SK-N-SH treated with all-trans-retinoic acid at 6 μM for 48 hours (cell line): ENCODE measurements around the gene CPPED1.

Experiments
- ATAC-seq: fragments of 200-7000 bp; cut with Tn5 transposase; 3 replicates; pipeline ENCODE4 v1.9.1; 2020; ENCODE audit warnings: mild to moderate bottlenecking, moderate library complexity
- ARNTL ChIP-seq: fragments of 450-650 bp; formaldehyde crosslinking; IDR thresholded peaks from 2 replicates; pipeline ENCODE4 v1.5.0; 2020; ENCODE audit warnings: low read depth, mild to moderate bottlenecking, moderate library complexity, borderline replicate concordance
- BACH2 ChIP-seq: fragments of 250-450 bp; sonication (Bioruptor Pico); IDR thresholded peaks from 2 replicates; pipeline ENCODE4 v1.9.0; 2021; ENCODE audit warnings: mild to moderate bottlenecking, borderline replicate concordance
- CSDC2 ChIP-seq: fragments of 250-450 bp; sonication (Bioruptor Pico); IDR thresholded peaks from 2 replicates; pipeline ENCODE4 v1.5.0; 2020; ENCODE audit warnings: mild to moderate bottlenecking, moderate library complexity
- CSRNP3 ChIP-seq: fragments of 250-450 bp; sonication (Bioruptor Pico); IDR thresholded peaks from 2 replicates; pipeline ENCODE4 v1.5.1; 2021; ENCODE audit warnings: mild to moderate bottlenecking, moderate library complexity
- ESRRG ChIP-seq: fragments of 250-450 bp; sonication (Bioruptor Pico); IDR thresholded peaks from 2 replicates; pipeline ENCODE4 v1.6.1; 2021; ENCODE audit warnings: mild to moderate bottlenecking
- GLIS3 ChIP-seq: fragments of 250-450 bp; sonication (Bioruptor Pico); IDR thresholded peaks from 2 replicates; pipeline ENCODE4 v1.5.0; 2020; ENCODE audit warnings: mild to moderate bottlenecking, moderate library complexity
- ISL1 ChIP-seq: fragments of 250-450 bp; sonication (Bioruptor Pico); IDR thresholded peaks from 2 replicates; pipeline ENCODE4 v2.1.2; 2022; ENCODE audit warnings: mild to moderate bottlenecking, moderate library complexity
- OSR1 ChIP-seq: fragments of 250-450 bp; sonication (Bioruptor Pico); IDR thresholded peaks from 2 replicates; pipeline ENCODE4 v1.8.0; 2022; ENCODE audit warnings: moderate library complexity, mild to moderate bottlenecking, inconsistent platforms
- PATZ1 ChIP-seq: fragments of 250-450 bp; sonication (Bioruptor Pico); IDR thresholded peaks from 2 replicates; pipeline ENCODE4 v1.8.0; 2020; ENCODE audit warnings: mild to moderate bottlenecking, moderate library complexity, borderline replicate concordance
- PPARA ChIP-seq: fragments of 250-450 bp; sonication (Bioruptor Pico); IDR thresholded peaks from 2 replicates; pipeline ENCODE4 v1.5.0; 2020; ENCODE audit warnings: mild to moderate bottlenecking, borderline replicate concordance
- RARB ChIP-seq: fragments of 250-450 bp; sonication (Bioruptor Pico); IDR thresholded peaks from 2 replicates; pipeline ENCODE4 v1.8.0; 2021; ENCODE audit warnings: mild to moderate bottlenecking, moderate library complexity
- SNAI2 ChIP-seq: fragments of 250-450 bp; sonication (Bioruptor Pico); IDR thresholded peaks from 2 replicates; pipeline ENCODE4 v1.5.0; 2020; ENCODE audit warnings: mild to moderate bottlenecking, moderate library complexity
- TCF4 ChIP-seq: fragments of 250-450 bp; sonication (Bioruptor Pico); IDR thresholded peaks from 2 replicates; pipeline ENCODE4 v1.8.0; 2021; ENCODE audit warnings: mild to moderate bottlenecking, moderate library complexity, borderline replicate concordance
- TOX ChIP-seq: fragments of 250-450 bp; sonication (Bioruptor Pico); IDR thresholded peaks from 2 replicates; pipeline ENCODE4 v1.8.0; 2021; ENCODE audit warnings: mild to moderate bottlenecking, moderate library complexity, borderline replicate concordance
- TSHZ2 ChIP-seq: fragments of 250-450 bp; sonication (Bioruptor Pico); IDR thresholded peaks from 2 replicates; pipeline ENCODE4 v1.5.0; 2020; ENCODE audit warnings: mild to moderate bottlenecking, moderate library complexity
- ZC3H10 ChIP-seq: fragments of 250-450 bp; sonication (Bioruptor Pico); IDR thresholded peaks from 2 replicates; pipeline ENCODE4 v1.5.1; 2021; ENCODE audit warnings: mild to moderate bottlenecking, moderate library complexity
- ZFP3 ChIP-seq: fragments of 250-450 bp; sonication (Bioruptor Pico); IDR thresholded peaks from 2 replicates; pipeline ENCODE4 v1.5.0; 2020; ENCODE audit warnings: mild to moderate bottlenecking, moderate library complexity
- ZFP30 ChIP-seq: fragments of 450-650 bp; formaldehyde crosslinking; IDR thresholded peaks from 2 replicates; pipeline ENCODE4 v1.5.0; 2022; ENCODE audit warnings: mild to moderate bottlenecking, moderate library complexity
- ZNF565 ChIP-seq: fragments of 450-650 bp; formaldehyde crosslinking; conservative IDR thresholded peaks from 2 replicates; pipeline ENCODE4 v1.5.0; 2020; ENCODE audit warnings: low read depth, mild to moderate bottlenecking, moderate library complexity
- ZNF70 ChIP-seq: fragments of 450-650 bp; formaldehyde crosslinking; IDR thresholded peaks from 2 replicates; pipeline ENCODE4 v1.5.0; 2020; ENCODE audit warnings: mild to moderate bottlenecking, moderate library complexity
- ZNF8 ChIP-seq: fragments of 450-650 bp; formaldehyde crosslinking; IDR thresholded peaks from 2 replicates; pipeline ENCODE4 v1.5.0; 2020; ENCODE audit warnings: mild to moderate bottlenecking, moderate library complexity
- TF ChIP-seq, protein P1 (sequence below): fragments of 250-450 bp; sonication (Bioruptor Pico); IDR thresholded peaks from 2 replicates; pipeline ENCODE4 v1.8.0; 2021; ENCODE audit warnings: low read depth, mild to moderate bottlenecking, moderate library complexity, borderline replicate concordance
- TF ChIP-seq, protein P2 (sequence below): fragments of 250-450 bp; sonication (Bioruptor Pico); IDR thresholded peaks from 2 replicates; pipeline ENCODE4 v1.5.1; 2020; ENCODE audit warnings: low read depth, mild to moderate bottlenecking, moderate library complexity

CPPED1 gene, protein sequence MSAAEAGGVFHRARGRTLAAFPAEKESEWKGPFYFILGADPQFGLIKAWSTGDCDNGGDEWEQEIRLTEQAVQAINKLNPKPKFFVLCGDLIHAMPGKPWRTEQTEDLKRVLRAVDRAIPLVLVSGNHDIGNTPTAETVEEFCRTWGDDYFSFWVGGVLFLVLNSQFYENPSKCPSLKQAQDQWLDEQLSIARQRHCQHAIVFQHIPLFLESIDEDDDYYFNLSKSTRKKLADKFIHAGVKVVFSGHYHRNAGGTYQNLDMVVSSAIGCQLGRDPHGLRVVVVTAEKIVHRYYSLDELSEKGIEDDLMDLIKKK

GRCh38 chr16:12803203-12804093 lies at the start of gene CPPED1:
Gene CPPED1 (minus strand): TSS chr16:12803887. CDS start chr16:12803776, 111 bp downstream.
- peak; percentile 95 for ATAC-seq
- 0 out of 2 replicates have a peak, but pooled peaks have one; percentile 38 for TF ChIP-seq ZNF8 (CRISPR knock-in tag)
- peak; percentile 67; the same call in 1 of the 2 replicates for TF ChIP-seq ZNF565 (CRISPR knock-in tag)
- TF ChIP-seq, protein P1, sequence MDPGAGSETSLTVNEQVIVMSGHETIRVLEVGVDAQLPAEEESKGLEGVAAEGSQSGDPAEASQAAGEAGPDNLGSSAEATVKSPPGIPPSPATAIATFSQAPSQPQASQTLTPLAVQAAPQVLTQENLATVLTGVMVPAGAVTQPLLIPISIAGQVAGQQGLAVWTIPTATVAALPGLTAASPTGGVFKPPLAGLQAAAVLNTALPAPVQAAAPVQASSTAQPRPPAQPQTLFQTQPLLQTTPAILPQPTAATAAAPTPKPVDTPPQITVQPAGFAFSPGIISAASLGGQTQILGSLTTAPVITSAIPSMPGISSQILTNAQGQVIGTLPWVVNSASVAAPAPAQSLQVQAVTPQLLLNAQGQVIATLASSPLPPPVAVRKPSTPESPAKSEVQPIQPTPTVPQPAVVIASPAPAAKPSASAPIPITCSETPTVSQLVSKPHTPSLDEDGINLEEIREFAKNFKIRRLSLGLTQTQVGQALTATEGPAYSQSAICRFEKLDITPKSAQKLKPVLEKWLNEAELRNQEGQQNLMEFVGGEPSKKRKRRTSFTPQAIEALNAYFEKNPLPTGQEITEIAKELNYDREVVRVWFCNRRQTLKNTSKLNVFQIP, result 0 out of 2 replicates have a peak, but pooled peaks have one; percentile 29
- TF ChIP-seq ZNF70 (CRISPR knock-in tag), result no peak; the same call in 1 of the 2 replicates
- TF ChIP-seq PPARA (CRISPR knock-in tag), result no peak
- 0 out of 2 replicates have a peak, but pooled peaks have one; percentile 85 for TF ChIP-seq CSDC2 (CRISPR knock-in tag)
- no peak for TF ChIP-seq TOX (CRISPR knock-in tag)
- no peak for TF ChIP-seq RARB (CRISPR knock-in tag)
- no peak for TF ChIP-seq ZFP30 (CRISPR knock-in tag)
- peak; percentile 30; the same call in 1 of the 2 replicates for TF ChIP-seq TSHZ2 (CRISPR knock-in tag)
- TF ChIP-seq SNAI2 (CRISPR knock-in tag), result peak; percentile 91
- no peak for TF ChIP-seq ZC3H10 (CRISPR knock-in tag)
- peak; percentile 32; the same call in 1 of the 2 replicates for TF ChIP-seq CSRNP3 (CRISPR knock-in tag)
- TF ChIP-seq ARNTL, result no peak
- no peak for TF ChIP-seq TCF4 (CRISPR knock-in tag)
- TF ChIP-seq, protein P2, sequence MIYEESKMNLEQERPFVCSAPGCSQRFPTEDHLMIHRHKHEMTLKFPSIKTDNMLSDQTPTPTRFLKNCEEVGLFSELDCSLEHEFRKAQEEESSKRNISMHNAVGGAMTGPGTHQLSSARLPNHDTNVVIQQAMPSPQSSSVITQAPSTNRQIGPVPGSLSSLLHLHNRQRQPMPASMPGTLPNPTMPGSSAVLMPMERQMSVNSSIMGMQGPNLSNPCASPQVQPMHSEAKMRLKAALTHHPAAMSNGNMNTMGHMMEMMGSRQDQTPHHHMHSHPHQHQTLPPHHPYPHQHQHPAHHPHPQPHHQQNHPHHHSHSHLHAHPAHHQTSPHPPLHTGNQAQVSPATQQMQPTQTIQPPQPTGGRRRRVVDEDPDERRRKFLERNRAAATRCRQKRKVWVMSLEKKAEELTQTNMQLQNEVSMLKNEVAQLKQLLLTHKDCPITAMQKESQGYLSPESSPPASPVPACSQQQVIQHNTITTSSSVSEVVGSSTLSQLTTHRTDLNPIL (CRISPR knock-in tag), result peak; percentile 40; the same call in 1 of the 2 replicates
- TF ChIP-seq ISL1 (CRISPR knock-in tag), result no peak
- TF ChIP-seq PATZ1, result peak; percentile 50
- TF ChIP-seq BACH2, result 0 out of 2 replicates have a peak, but pooled peaks have one; percentile 24
- no peak for TF ChIP-seq GLIS3 (CRISPR knock-in tag)
- no peak for TF ChIP-seq OSR1
- peak; percentile 43; the same call in 1 of the 2 replicates for TF ChIP-seq ESRRG (CRISPR knock-in tag)
- peak; percentile 76; the same call in 1 of the 2 replicates for TF ChIP-seq ZFP3 (CRISPR knock-in tag)
